Lung (tissue), 12 donors: ENCODE measurements around the gene PTCHD1. TPM values are rescaled to one million over a fixed set of nuclear protein-coding genes. Genes with fewer than 3 reads are reported as not detected.

Experiments used
- ATAC-seq: fragments of 200-7000 bp; cut with Tn5 transposase; one replicate; pipeline ENCODE4 v1.9.1; 2020; ENCODE audit warnings: moderate number of reproducible peaks; ENCODE audit not compliant: insufficient read depth, low FRiP score
- DNase-seq, 3 donors: peaks; one replicate each; pipeline ENCODE4 v3.0.0-alpha.2; 2013 to 2017
- H3K27ac ChIP-seq, 2 donors: one replicate each; pipeline ENCODE4 v1.5.1; 2013; ENCODE audit warnings: mild to moderate bottlenecking in 2 of 2, moderate library complexity in 2 of 2, control low read depth in 1 of 2, inconsistent platforms in 1 of 2, low read depth in 1 of 2, low read length in 1 of 2
- H3K27me3 ChIP-seq, 3 donors: one replicate each; pipeline ENCODE4 v1.5.1; 2013; ENCODE audit warnings: low read length in 2 of 3; ENCODE audit not compliant: control insufficient read depth in 3 of 3, insufficient read depth in 3 of 3
- H3K36me3 ChIP-seq, 4 donors: one replicate each; pipeline ENCODE4 v1.5.1; 2013; ENCODE audit warnings: low read length in 4 of 4, mild to moderate bottlenecking in 1 of 4, moderate library complexity in 1 of 4; ENCODE audit not compliant: control insufficient read depth in 4 of 4, insufficient read depth in 4 of 4
- H3K4me1 ChIP-seq, 5 donors: one replicate each; pipeline ENCODE4 v1.5.1; 2013; ENCODE audit warnings: low read length in 5 of 5, mild to moderate bottlenecking in 2 of 5, moderate library complexity in 1 of 5; ENCODE audit not compliant: control insufficient read depth in 5 of 5, insufficient read depth in 5 of 5
- H3K4me3 ChIP-seq: one replicate; pipeline ENCODE4 v1.5.1; 2013; ENCODE audit warnings: mild to moderate bottlenecking, control low read depth, moderate library complexity
- H3K9ac ChIP-seq, 2 donors: one replicate each; pipeline ENCODE4 v1.5.1; 2013; ENCODE audit warnings: low read length in 2 of 2, control low read depth in 1 of 2; ENCODE audit not compliant: insufficient read depth in 1 of 2
- H3K9me3 ChIP-seq, 4 donors: one replicate each; pipeline ENCODE4 v1.5.1; 2013; ENCODE audit warnings: low read length in 3 of 4, mild to moderate bottlenecking in 1 of 4, moderate library complexity in 1 of 4; ENCODE audit not compliant: control insufficient read depth in 4 of 4, insufficient read depth in 3 of 4
- WGBS, 2 donors: extraction: QIAGEN DNeasy Blood & Tissue Kit; methylation state at CpG; one replicate each; pipeline ENCODE4 v1.1.7; 2013; 5-methylcytosine and 5-hydroxymethylcytosine counted together
- polyA plus RNA-seq, 2 donors: library from polyadenylated mRNA; stranded (reverse); fragments of 200-250 nt; gene quantifications; one replicate each; pipeline ENCODE4 v1.2.1, GENCODE V29; 2013
- total RNA-seq, 2 donors: library from RNA; depleted of rRNA in 1 of 2; stranded (reverse); fragments of >200 nt in 1 of 2; gene quantifications; one replicate each; pipeline ENCODE4 v1.2.1, GENCODE V29; 2014 to 2021
- TF ChIP-seq, protein P1 (sequence below): IDR thresholded peaks from 2 replicates; pipeline ENCODE4 v1.5.1; 2012; ENCODE audit warnings: mild to moderate bottlenecking; ENCODE audit errors: control extremely low read depth, extremely low read depth
- donor health status: control.
- donor health status: control.
- donor health status: Bipolar disorder and iron deficiency.
- donor health status: healthy.
- donor health status: DM: yes; HTN: yes; CAD: no.

The PTCHD1 gene
- total and polyA plus RNA-seq, 4 donors: 0.01 to 0.48 (median 0.32) TPM

DNA sequence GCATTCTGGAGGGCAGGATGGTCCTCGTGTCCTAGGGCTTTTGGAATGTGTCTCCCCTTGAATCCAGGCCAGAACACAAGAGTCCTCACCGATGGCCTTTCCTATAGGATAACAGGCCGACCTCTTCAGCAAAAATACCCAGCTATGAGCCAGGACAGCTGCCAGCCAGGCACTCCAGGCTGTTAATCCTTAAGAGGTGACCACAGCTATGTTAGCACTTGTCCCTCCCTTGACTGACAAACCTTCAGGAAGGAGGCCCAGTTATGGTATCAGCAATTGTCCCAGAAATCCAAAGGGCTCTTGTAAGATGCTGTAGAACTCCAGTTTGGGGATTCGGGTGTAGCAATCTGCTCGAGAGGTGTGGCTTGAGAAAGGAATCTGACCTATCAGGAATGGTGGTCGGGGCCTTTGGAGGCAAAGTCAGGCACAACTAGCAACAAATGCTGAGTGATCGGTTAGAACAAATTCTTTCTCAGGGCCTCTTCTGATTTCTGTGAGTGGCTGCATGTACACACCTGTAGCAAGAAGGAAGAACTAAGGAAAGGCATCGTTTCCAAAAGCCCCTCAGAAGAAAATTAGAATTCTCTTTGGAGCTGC lies 54.6 kb downstream of the PTCHD1 start:
- TF ChIP-seq, protein P1, sequence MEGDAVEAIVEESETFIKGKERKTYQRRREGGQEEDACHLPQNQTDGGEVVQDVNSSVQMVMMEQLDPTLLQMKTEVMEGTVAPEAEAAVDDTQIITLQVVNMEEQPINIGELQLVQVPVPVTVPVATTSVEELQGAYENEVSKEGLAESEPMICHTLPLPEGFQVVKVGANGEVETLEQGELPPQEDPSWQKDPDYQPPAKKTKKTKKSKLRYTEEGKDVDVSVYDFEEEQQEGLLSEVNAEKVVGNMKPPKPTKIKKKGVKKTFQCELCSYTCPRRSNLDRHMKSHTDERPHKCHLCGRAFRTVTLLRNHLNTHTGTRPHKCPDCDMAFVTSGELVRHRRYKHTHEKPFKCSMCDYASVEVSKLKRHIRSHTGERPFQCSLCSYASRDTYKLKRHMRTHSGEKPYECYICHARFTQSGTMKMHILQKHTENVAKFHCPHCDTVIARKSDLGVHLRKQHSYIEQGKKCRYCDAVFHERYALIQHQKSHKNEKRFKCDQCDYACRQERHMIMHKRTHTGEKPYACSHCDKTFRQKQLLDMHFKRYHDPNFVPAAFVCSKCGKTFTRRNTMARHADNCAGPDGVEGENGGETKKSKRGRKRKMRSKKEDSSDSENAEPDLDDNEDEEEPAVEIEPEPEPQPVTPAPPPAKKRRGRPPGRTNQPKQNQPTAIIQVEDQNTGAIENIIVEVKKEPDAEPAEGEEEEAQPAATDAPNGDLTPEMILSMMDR: no peak
- H3K36me3 ChIP-seq: no peaks in the 10 kb centered on the region
- peaks cover 0 to 7% (median 3%) of the 10 kb centered on the region in 3 donors for H3K27me3 ChIP-seq
- DNase-seq: peak in 1 of 3 donors; percentile 19
- H3K9me3 ChIP-seq: no peaks in the 10 kb centered on the region
- no peak overlapping the region for H3K9ac ChIP-seq
- no peak overlapping the region for H3K27ac ChIP-seq
- peak; percentile 55 for ATAC-seq
- H3K4me3 ChIP-seq: no peak overlapping the region
- WGBS, 2 donors: 53 to 86% methylated on average over 8 of the region's 8 CpGs
- no peaks in the 10 kb centered on the region for H3K4me1 ChIP-seq

DNA sequence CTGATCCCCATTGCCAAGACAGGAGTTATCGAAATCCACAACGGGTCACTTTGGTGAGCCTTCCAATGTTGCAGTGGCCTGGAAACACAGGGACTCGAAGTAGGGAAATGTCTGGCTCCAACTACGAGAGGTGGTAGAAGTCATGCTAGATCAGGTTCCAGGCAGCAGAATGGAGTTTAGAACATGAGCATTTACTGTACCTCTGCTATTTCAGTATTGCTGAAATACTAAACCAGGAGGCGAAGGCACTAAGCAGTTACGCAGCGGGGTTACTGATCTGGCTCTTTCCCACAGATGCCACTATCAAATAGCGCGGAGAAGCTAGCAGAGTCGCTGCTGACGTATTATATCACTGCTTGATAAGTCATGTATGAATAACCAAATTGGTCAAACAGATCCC lies 56.3 kb downstream of the PTCHD1 start:
- DNase-seq: no peak
- Histone ChIP-seq H3K4me3 (no peak overlapping the region), H3K27ac (no peak overlapping the region), H3K27me3 (peaks cover 0 to 8% (median 3%) of the 10 kb centered on the region in 3 donors), H3K36me3 (no peaks in the 10 kb centered on the region), H3K9ac (no peak overlapping the region), H3K9me3 (no peaks in the 10 kb centered on the region), H3K4me1 (no peaks in the 10 kb centered on the region)
- WGBS, 2 donors: 86 to 88% methylated on average over 11 of the region's 11 CpGs
- no peak for ATAC-seq
- TF ChIP-seq, protein P1: no peak

DNA sequence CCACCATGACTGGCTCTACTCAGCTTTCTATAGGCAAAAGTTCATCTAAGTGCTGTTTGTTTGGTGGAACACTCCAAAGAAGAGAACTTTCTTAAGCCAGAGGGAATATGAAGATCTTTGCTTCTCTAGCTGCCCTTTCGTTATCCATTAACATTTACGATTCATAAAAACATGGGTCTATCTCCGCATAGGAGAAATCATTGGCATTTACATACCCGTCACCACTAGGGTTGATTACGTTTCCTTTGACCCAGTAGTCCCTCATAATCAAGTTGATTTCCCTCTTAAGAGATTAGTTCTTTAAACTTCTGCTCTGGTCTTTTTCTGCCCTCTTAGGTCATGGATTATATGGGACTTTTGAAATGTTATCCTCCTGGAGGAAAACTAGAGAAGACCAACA lies 57.5 kb downstream of the PTCHD1 start:
- TF ChIP-seq, protein P1: no peak
- Histone ChIP-seq H3K9ac (no peak overlapping the region), H3K4me3 (no peak overlapping the region), H3K9me3 (no peaks in the 10 kb centered on the region), H3K4me1 (no peaks in the 10 kb centered on the region), H3K36me3 (no peaks in the 10 kb centered on the region), H3K27me3 (peaks cover 0 to 5% (median 3%) of the 10 kb centered on the region in 3 donors), H3K27ac (no peak overlapping the region)
- 83 to 90% methylated on average over 5 of the region's 5 CpGs for WGBS, 2 donors
- no peak for DNase-seq
- no peak for ATAC-seq

DNA sequence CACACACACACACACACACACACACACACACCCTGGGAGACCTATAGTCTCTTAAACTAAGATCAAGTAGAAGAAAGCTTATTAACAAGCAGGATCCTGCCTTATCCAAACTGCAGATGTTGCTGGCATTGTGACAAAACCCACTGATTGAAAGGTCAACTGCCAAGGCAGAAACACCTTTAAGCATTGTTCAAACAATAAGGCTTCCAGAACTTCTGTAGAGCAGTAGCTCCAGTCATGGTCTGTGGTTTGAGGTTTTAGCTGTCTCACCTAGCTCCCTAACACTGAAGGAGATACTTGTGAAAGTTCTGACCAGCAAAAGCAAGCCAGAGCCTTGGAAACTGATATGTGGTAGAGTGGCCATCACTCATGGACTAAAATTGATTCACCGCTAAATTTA lies 59.8 kb downstream of the PTCHD1 start:
- Histone ChIP-seq H3K9me3 (no peaks in the 10 kb centered on the region), H3K9ac (no peak overlapping the region), H3K27ac (no peak overlapping the region), H3K36me3 (no peaks in the 10 kb centered on the region), H3K4me3 (no peak overlapping the region), H3K27me3 (peaks cover 0 to 9% (median 3%) of the 10 kb centered on the region in 3 donors), H3K4me1 (no peaks in the 10 kb centered on the region)
- DNase-seq (peak in 1 of 3 donors; percentile 16), ATAC-seq (no peak)
- TF ChIP-seq, protein P1: no peak
- 92 to 100% methylated on average over 1 of the region's 1 CpG for WGBS, 2 donors
